ENCODE results near the gene ARHGEF16.

- TF ChIP-seq POLR2A (IDR thresholded peaks at IDR 0.05; ENCODE audit: low read depth), result no peak
- no peak for TF ChIP-seq CTCF (IDR thresholded peaks at IDR 0.05)
- TF ChIP-seq POLR2AphosphoS5 (IDR thresholded peaks at IDR 0.05), result no peak
- TF ChIP-seq EP300 (IDR thresholded peaks at IDR 0.05), result no peak
These were observed 14.8 kb upstream of the ARHGEF16 start for GRCh38 chr1:3439346-3440299.
